Cardiac muscle cell (in vitro differentiated cells and primary cell): ENCODE measurements around the gene BTN1A1. TPM values are rescaled to one million over a fixed set of nuclear protein-coding genes. Genes with fewer than 3 reads are reported as not detected.
A peak's percentile ranks its signal among the peaks of the same experiment; 100 is the strongest.

ENCODE experiments used
- DNase-seq, 2 donors: peaks; one replicate each; pipeline versions ENCODE4 v3.0.0 to v3.0.0-alpha.2; 2010 to 2017; ENCODE audit warnings: low read depth in 1 of 2, low spot score in 1 of 2
- H3K27ac ChIP-seq: fragments of 200-600 bp; sonication (generic); 2 replicates; pipeline ENCODE4 v1.5.1; 2016
- H3K27me3 ChIP-seq: fragments of 200-600 bp; sonication (generic); 2 replicates; pipeline ENCODE4 v1.6.0; 2016; ENCODE audit warnings: control low read depth
- H3K36me3 ChIP-seq: fragments of 200-600 bp; sonication (generic); 2 replicates; pipeline ENCODE4 v1.5.1; 2016; ENCODE audit warnings: control low read depth
- H3K4me1 ChIP-seq: fragments of 200-600 bp; sonication (generic); 2 replicates; pipeline ENCODE4 v1.8.1; 2017; ENCODE audit warnings: low read depth, mild to moderate bottlenecking, mixed run types
- H3K4me3 ChIP-seq: fragments of 200-600 bp; sonication (generic); 2 replicates; pipeline ENCODE4 v1.5.1; 2016; ENCODE audit warnings: mild to moderate bottlenecking
- H3K9me3 ChIP-seq: fragments of 200-600 bp; sonication (generic); 2 replicates; pipeline ENCODE4 v1.5.1; 2017; ENCODE audit warnings: low read depth, mild to moderate bottlenecking, control low read depth
- polyA plus RNA-seq: library from polyadenylated mRNA; unstranded; fragments of >200 nt; fragmentation: Nextera tagmentation; extraction: Ambion mirVana; gene quantifications from 2 replicates; pipeline ENCODE4 v1.2.1, GENCODE V29; 2016
- total RNA-seq: library from RNA; depleted of rRNA; stranded (reverse); fragments of >200 nt; gene quantifications from 2 replicates; pipeline ENCODE4 v1.2.3, GENCODE V29; 2016
- TF ChIP-seq, protein P1 (sequence below): IDR thresholded peaks from 2 replicates; pipeline ENCODE4 v1.5.1; 2012; ENCODE audit warnings: low read depth, mild to moderate bottlenecking, low read length

Gene BTN1A1
- total RNA-seq, result not detected in 2 replicates
- polyA plus RNA-seq, result 0.14 and 0.35 TPM in 2 replicates

GRCh38 chr6:26500102-26500501 is at the start of gene BTN1A1:
BTN1A1 (plus strand) TSS chr6:26500303; CDS start chr6:26501287, 984 bp downstream.
- H3K36me3 ChIP-seq, result no peaks in the 10 kb centered on the region
- no peaks in the 10 kb centered on the region for H3K9me3 ChIP-seq
- no peak for DNase-seq
- H3K27me3 ChIP-seq, result peaks cover 44% of the 10 kb centered on the region
- H3K4me1 ChIP-seq, result no peaks in the 10 kb centered on the region
- no peak within 1 kb of the TSS for H3K4me3 ChIP-seq
- no peak within 1 kb of the TSS for H3K27ac ChIP-seq
- TF ChIP-seq, protein P1, sequence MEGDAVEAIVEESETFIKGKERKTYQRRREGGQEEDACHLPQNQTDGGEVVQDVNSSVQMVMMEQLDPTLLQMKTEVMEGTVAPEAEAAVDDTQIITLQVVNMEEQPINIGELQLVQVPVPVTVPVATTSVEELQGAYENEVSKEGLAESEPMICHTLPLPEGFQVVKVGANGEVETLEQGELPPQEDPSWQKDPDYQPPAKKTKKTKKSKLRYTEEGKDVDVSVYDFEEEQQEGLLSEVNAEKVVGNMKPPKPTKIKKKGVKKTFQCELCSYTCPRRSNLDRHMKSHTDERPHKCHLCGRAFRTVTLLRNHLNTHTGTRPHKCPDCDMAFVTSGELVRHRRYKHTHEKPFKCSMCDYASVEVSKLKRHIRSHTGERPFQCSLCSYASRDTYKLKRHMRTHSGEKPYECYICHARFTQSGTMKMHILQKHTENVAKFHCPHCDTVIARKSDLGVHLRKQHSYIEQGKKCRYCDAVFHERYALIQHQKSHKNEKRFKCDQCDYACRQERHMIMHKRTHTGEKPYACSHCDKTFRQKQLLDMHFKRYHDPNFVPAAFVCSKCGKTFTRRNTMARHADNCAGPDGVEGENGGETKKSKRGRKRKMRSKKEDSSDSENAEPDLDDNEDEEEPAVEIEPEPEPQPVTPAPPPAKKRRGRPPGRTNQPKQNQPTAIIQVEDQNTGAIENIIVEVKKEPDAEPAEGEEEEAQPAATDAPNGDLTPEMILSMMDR, result no peak

DNA sequence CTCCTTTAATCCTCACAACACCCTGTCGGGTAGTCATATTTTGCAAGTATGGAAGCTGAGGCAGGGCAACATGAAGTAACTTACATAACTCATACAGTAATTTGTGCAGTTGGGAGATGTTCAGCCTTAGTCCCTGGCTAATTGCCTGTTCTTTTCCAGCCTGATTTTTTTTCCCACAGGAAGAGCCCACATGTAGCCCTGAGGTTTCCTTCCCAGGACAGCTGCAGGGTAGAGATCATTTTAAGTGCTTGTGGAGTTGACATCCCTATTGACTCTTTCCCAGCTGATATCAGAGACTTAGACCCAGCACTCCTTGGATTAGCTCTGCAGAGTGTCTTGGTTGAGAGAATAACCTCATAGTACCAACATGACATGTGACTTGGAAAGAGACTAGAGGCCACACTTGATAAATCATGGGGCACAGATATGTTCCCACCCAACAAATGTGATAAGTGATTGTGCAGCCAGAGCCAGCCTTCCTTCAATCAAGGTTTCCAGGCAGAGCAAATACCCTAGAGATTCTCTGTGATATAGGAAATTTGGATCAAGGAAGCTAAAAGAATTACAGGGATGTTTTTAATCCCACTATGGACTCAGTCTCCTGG is 47.4 kb upstream of the BTN1A1 start:
- peaks cover 5% of the 10 kb centered on the region for H3K4me1 ChIP-seq
- H3K9me3 ChIP-seq, result no peaks in the 10 kb centered on the region
- H3K27ac ChIP-seq, result no peak overlapping the region
- no peak overlapping the region for H3K4me3 ChIP-seq
- TF ChIP-seq, protein P1, result no peak
- no peaks in the 10 kb centered on the region for H3K27me3 ChIP-seq
- no peaks in the 10 kb centered on the region for H3K36me3 ChIP-seq
- no peak for DNase-seq

GRCh38 chr6:26454631-26455030 is 45.5 kb upstream of the BTN1A1 start:
- Histone ChIP-seq H3K4me3 (no peak overlapping the region), H3K27me3 (no peaks in the 10 kb centered on the region), H3K4me1 (peaks cover 5% of the 10 kb centered on the region), H3K36me3 (no peaks in the 10 kb centered on the region), H3K9me3 (no peaks in the 10 kb centered on the region), H3K27ac (no peak overlapping the region)
- TF ChIP-seq, protein P1, result no peak
- DNase-seq, result peak in 1 of 2 donors; percentile 25

GRCh38 chr6:26455357-26455970 is 44.6 kb upstream of the BTN1A1 start:
- H3K4me3 ChIP-seq, result no peak overlapping the region
- no peak overlapping the region for H3K27ac ChIP-seq
- H3K9me3 ChIP-seq, result no peaks in the 10 kb centered on the region
- no peak for DNase-seq
- H3K4me1 ChIP-seq, result peaks cover 5% of the 10 kb centered on the region
- TF ChIP-seq, protein P1, result no peak
- no peaks in the 10 kb centered on the region for H3K27me3 ChIP-seq
- peaks cover 4% of the 10 kb centered on the region for H3K36me3 ChIP-seq

DNA sequence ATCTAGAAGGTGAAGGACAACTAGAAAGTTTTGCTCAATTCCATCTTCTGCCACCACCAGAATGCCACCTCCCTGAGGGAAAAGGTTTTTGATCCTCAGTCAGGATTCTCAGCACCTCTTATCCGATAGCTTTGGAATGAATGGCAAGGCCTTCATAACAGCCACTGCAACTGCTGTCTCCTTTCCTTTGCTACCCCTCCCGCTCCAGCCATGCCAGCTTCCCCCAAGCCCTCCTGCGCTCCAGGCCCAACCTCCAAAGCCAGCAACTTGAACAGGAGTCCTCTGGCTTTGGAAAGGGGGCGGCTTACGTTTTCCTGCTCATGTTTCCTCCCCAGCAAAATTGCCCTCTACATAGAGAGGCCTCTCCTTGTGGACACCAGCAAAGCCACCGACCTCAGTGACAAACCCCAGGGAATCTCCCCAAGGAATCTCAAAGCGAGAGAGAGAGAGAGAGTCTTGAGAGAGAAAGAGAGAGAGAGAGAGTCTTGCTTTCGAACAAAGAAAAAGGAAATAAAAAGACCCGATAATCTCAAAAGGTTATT is 42.8 kb upstream of the BTN1A1 start:
- Histone ChIP-seq H3K9me3 (no peaks in the 10 kb centered on the region), H3K4me1 (peaks cover 5% of the 10 kb centered on the region), H3K36me3 (peaks cover 5% of the 10 kb centered on the region), H3K27ac (peak overlapping the region; percentile 93), H3K27me3 (no peaks in the 10 kb centered on the region), H3K4me3 (peak overlapping the region; percentile 76)
- DNase-seq, result peak in 1 of 2 donors; percentile 48
- TF ChIP-seq, protein P1, result no peak
